Naive thymus-derived CD4-positive, alpha-beta T cell (primary cell): ENCODE results near the gene EDNRB. TPM values are rescaled to one million over a fixed set of nuclear protein-coding genes. Genes with fewer than 3 reads are reported as not detected.

Experiments
- ATAC-seq: fragments of 150-1000 bp; cut with Tn5 transposase; 2 replicates; pipeline ENCODE4 v1.10.0; 2021; ENCODE audit warnings: mild to moderate bottlenecking, moderate library complexity
- CTCF ChIA-PET: fragments of 350-600 bp; sonication (Branson Sonifier 250); formaldehyde crosslinking; loops from one replicate; lab custom pipeline; 2021; ENCODE audit warnings: antibody characterized with exemption; lab: Charles Lee
- POLR2A ChIA-PET: fragments of 350-600 bp; sonication (Branson Sonifier 250); formaldehyde crosslinking; loops from one replicate; lab custom pipeline; 2021; ENCODE audit warnings: antibody characterized with exemption, inconsistent platforms; lab: Charles Lee
- DNase-seq, 9 donors: peaks; one replicate each; pipeline versions ENCODE4 v3.0.0 to v3.0.0-alpha.2; 2020 to 2022; ENCODE audit warnings: mixed read lengths in 1 of 9
- H3K27ac ChIP-seq: one replicate; pipeline ENCODE4 v1.7.0; 2013; ENCODE audit warnings: mild to moderate bottlenecking, low read depth, low read length, moderate library complexity
- H3K27me3 ChIP-seq, 2 donors: one replicate each; pipeline ENCODE4 v1.7.0; 2013; ENCODE audit warnings: low read length in 2 of 2, mild to moderate bottlenecking in 2 of 2, moderate library complexity in 2 of 2; ENCODE audit not compliant: control insufficient read depth in 2 of 2, insufficient read depth in 2 of 2
- H3K36me3 ChIP-seq, 3 experiments: 1 replicate in 2 of 3; 2 replicates in 1 of 3; pipeline ENCODE4 v1.7.0; 2013; ENCODE audit warnings: low read length in 3 of 3, mild to moderate bottlenecking in 3 of 3, moderate library complexity in 1 of 3; ENCODE audit not compliant: insufficient read depth in 3 of 3, control insufficient read depth in 2 of 3
- H3K4me1 ChIP-seq, 2 donors: one replicate each; pipeline ENCODE4 v1.7.0; 2013; ENCODE audit warnings: low read length in 2 of 2, mild to moderate bottlenecking in 2 of 2, moderate library complexity in 1 of 2; ENCODE audit not compliant: control insufficient read depth in 2 of 2, insufficient read depth in 2 of 2
- H3K4me3 ChIP-seq: 2 replicates; pipeline ENCODE4 v1.7.0; 2013; ENCODE audit warnings: mild to moderate bottlenecking, low read length
- H3K9me3 ChIP-seq, 3 experiments: 1 replicate in 2 of 3; 2 replicates in 1 of 3; pipeline ENCODE4 v1.7.0; 2013; ENCODE audit warnings: low read length in 3 of 3; ENCODE audit not compliant: control insufficient read depth in 2 of 3
- H3K27ac Mint-ChIP-seq, 9 donors: one replicate each; pipeline ENCODE4 v1.8.0; 2020 to 2022; ENCODE audit warnings: mixed read lengths in 9 of 9, mild to moderate bottlenecking in 8 of 9, moderate library complexity in 5 of 9, inconsistent platforms in 2 of 9
- H3K27me3 Mint-ChIP-seq, 5 donors: one replicate each; pipeline ENCODE4 v1.8.0; 2021 to 2022; ENCODE audit warnings: mixed read lengths in 5 of 5, mild to moderate bottlenecking in 1 of 5
- H3K36me3 Mint-ChIP-seq, 5 donors: one replicate each; pipeline ENCODE4 v1.8.0; 2020 to 2022; ENCODE audit warnings: mixed read lengths in 5 of 5, mild to moderate bottlenecking in 3 of 5, inconsistent platforms in 1 of 5
- H3K4me1 Mint-ChIP-seq, 7 donors: one replicate each; pipeline ENCODE4 v1.8.0; 2020 to 2022; ENCODE audit warnings: mixed read lengths in 7 of 7, mild to moderate bottlenecking in 3 of 7, inconsistent platforms in 1 of 7
- H3K4me3 Mint-ChIP-seq, 10 donors: one replicate each; pipeline ENCODE4 v1.8.0; 2020 to 2022; ENCODE audit warnings: mild to moderate bottlenecking in 10 of 10, mixed read lengths in 10 of 10, moderate library complexity in 6 of 10, inconsistent platforms in 2 of 10
- H3K9me3 Mint-ChIP-seq, 11 donors: one replicate each; pipeline ENCODE4 v1.8.0; 2020 to 2022; ENCODE audit warnings: mixed read lengths in 11 of 11, mild to moderate bottlenecking in 4 of 11, inconsistent platforms in 1 of 11, moderate library complexity in 1 of 11
- intact Hi-C, 2 donors: fragments of 100-400 bp; cut with micrococcal nuclease; formaldehyde crosslinking; loops; one replicate each; pipeline ENCODE4 v1.15.1; 2023
- polyA plus RNA-seq, 2 donors: library from polyadenylated mRNA; unstranded; fragments of 300-500 nt; fragmentation: Illumina TruSeq; gene quantifications; one replicate each; pipeline ENCODE4 v1.2.3, GENCODE V29; 2021
- total RNA-seq, 6 experiments: library from RNA in 5 of 6; stranded (reverse) in 5 of 6; gene quantifications; 1 replicate in 5 of 6; 2 replicates in 1 of 6; pipeline ENCODE4 v1.2.3 and lab custom pipeline; 2021 to 2026

EDNRB gene
- total and polyA plus RNA-seq, 7 experiments from 2014 or later: 0.32 TPM; not detected in 6

- Histone ChIP-seq H3K27ac (no peak overlapping the region), H3K36me3 (no peaks in the 10 kb centered on the region), H3K4me1 (no peaks in the 10 kb centered on the region), H3K27me3 (no peaks in the 10 kb centered on the region), H3K9me3 (no peaks in the 10 kb centered on the region), H3K4me3 (no peak overlapping the region)
- Mint-ChIP-seq H3K27me3 (peaks cover 6 to 26% (median 10%) of the 10 kb centered on the region in 5 donors), H3K4me1 (peaks cover 0 to 1% (median 0%) of the 10 kb centered on the region in 7 donors), H3K9me3 (peaks cover 0 to 3% (median 0%) of the 10 kb centered on the region in 11 donors), H3K4me3 (no peak overlapping the region), H3K27ac (no peak overlapping the region), H3K36me3 (no peaks in the 10 kb centered on the region)
- intact Hi-C loops: no loop called here
- DNase-seq (no peak), ATAC-seq (no peak)
- CTCF ChIA-PET: no interaction called here
- POLR2A ChIA-PET: no interaction called here
Measured at GRCh38 chr13:77892491-77892890, 26.1 kb downstream of the EDNRB start.

GRCh38 chr13:77891486-77891885, 27.1 kb downstream of the EDNRB start:
- intact Hi-C loops: no loop called here
- Histone ChIP-seq H3K27me3 (no peaks in the 10 kb centered on the region), H3K9me3 (no peaks in the 10 kb centered on the region), H3K4me1 (no peaks in the 10 kb centered on the region), H3K4me3 (no peak overlapping the region), H3K36me3 (no peaks in the 10 kb centered on the region), H3K27ac (no peak overlapping the region)
- peaks cover 5 to 26% (median 10%) of the 10 kb centered on the region in 5 donors for H3K27me3 Mint-ChIP-seq
- ChIA-PET CTCF (no interaction called here), POLR2A (no interaction called here)
- H3K9me3 Mint-ChIP-seq: peaks cover 0 to 5% (median 0%) of the 10 kb centered on the region in 11 donors
- H3K4me1 Mint-ChIP-seq: peaks cover 0 to 1% (median 0%) of the 10 kb centered on the region in 7 donors
- no peak overlapping the region for H3K4me3 Mint-ChIP-seq
- no peak for DNase-seq
- no peak for ATAC-seq
- no peak overlapping the region for H3K27ac Mint-ChIP-seq
- no peaks in the 10 kb centered on the region for H3K36me3 Mint-ChIP-seq

GRCh38 chr13:77891041-77891440, 27.6 kb downstream of the EDNRB start:
- no peaks in the 10 kb centered on the region for H3K36me3 ChIP-seq
- Mint-ChIP-seq H3K9me3 (peaks cover 0 to 5% (median 0%) of the 10 kb centered on the region in 11 donors), H3K36me3 (no peaks in the 10 kb centered on the region), H3K4me3 (no peak overlapping the region), H3K4me1 (peaks cover 0 to 1% (median 0%) of the 10 kb centered on the region in 7 donors), H3K27me3 (peaks cover 5 to 31% (median 10%) of the 10 kb centered on the region in 5 donors), H3K27ac (no peak overlapping the region)
- no peaks in the 10 kb centered on the region for H3K27me3 ChIP-seq
- intact Hi-C loops: no loop called here
- no peak overlapping the region for H3K27ac ChIP-seq
- no peak overlapping the region for H3K4me3 ChIP-seq
- no peaks in the 10 kb centered on the region for H3K9me3 ChIP-seq
- CTCF ChIA-PET: no interaction called here
- DNase-seq (no peak), ATAC-seq (no peak)
- POLR2A ChIA-PET: no interaction called here
- no peaks in the 10 kb centered on the region for H3K4me1 ChIP-seq

GRCh38 chr13:77883328-77883727, 35.3 kb downstream of the EDNRB start:
- Mint-ChIP-seq H3K4me3 (no peak overlapping the region), H3K36me3 (no peaks in the 10 kb centered on the region), H3K4me1 (no peaks in the 10 kb centered on the region), H3K27me3 (peaks cover 0 to 17% (median 4%) of the 10 kb centered on the region in 5 donors), H3K9me3 (peaks cover 0 to 4% (median 0%) of the 10 kb centered on the region in 11 donors), H3K27ac (no peak overlapping the region)
- POLR2A ChIA-PET: no interaction called here
- intact Hi-C loops: no loop called here
- DNase-seq: no peak
- H3K27me3 ChIP-seq: no peaks in the 10 kb centered on the region
- no peaks in the 10 kb centered on the region for H3K9me3 ChIP-seq
- no peaks in the 10 kb centered on the region for H3K36me3 ChIP-seq
- CTCF ChIA-PET: no interaction called here
- no peak overlapping the region for H3K4me3 ChIP-seq
- H3K27ac ChIP-seq: no peak overlapping the region
- ATAC-seq: no peak
- no peaks in the 10 kb centered on the region for H3K4me1 ChIP-seq

- Histone ChIP-seq H3K9me3 (no peaks in the 10 kb centered on the region), H3K27ac (no peak overlapping the region), H3K4me1 (no peaks in the 10 kb centered on the region), H3K4me3 (no peak overlapping the region), H3K27me3 (no peaks in the 10 kb centered on the region), H3K36me3 (no peaks in the 10 kb centered on the region)
- intact Hi-C loops: no loop called here
- no peak for DNase-seq
- ChIA-PET CTCF (no interaction called here), POLR2A (no interaction called here)
- H3K27me3 Mint-ChIP-seq: peaks cover 0 to 14% (median 4%) of the 10 kb centered on the region in 5 donors
- no peak overlapping the region for H3K27ac Mint-ChIP-seq
- H3K36me3 Mint-ChIP-seq: no peaks in the 10 kb centered on the region
- H3K9me3 Mint-ChIP-seq: peaks cover 0 to 2% (median 0%) of the 10 kb centered on the region in 11 donors
- no peaks in the 10 kb centered on the region for H3K4me1 Mint-ChIP-seq
- ATAC-seq: no peak
- H3K4me3 Mint-ChIP-seq: no peak overlapping the region
Measured at GRCh38 chr13:77878190-77878589, 40.4 kb downstream of the EDNRB start.

- H3K27ac Mint-ChIP-seq: no peak overlapping the region
- no peak overlapping the region for H3K4me3 Mint-ChIP-seq
- no peaks in the 10 kb centered on the region for H3K36me3 ChIP-seq
- ChIA-PET CTCF (no interaction called here), POLR2A (no interaction called here)
- no peaks in the 10 kb centered on the region for H3K27me3 ChIP-seq
- H3K27ac ChIP-seq: no peak overlapping the region
- H3K36me3 Mint-ChIP-seq: no peaks in the 10 kb centered on the region
- ATAC-seq (no peak), DNase-seq (no peak)
- H3K9me3 ChIP-seq: no peaks in the 10 kb centered on the region
- no peaks in the 10 kb centered on the region for H3K4me1 ChIP-seq
- intact Hi-C loops: no loop called here
- H3K9me3 Mint-ChIP-seq: peaks cover 0 to 3% (median 0%) of the 10 kb centered on the region in 11 donors
- peaks cover 0 to 17% (median 4%) of the 10 kb centered on the region in 5 donors for H3K27me3 Mint-ChIP-seq
- no peaks in the 10 kb centered on the region for H3K4me1 Mint-ChIP-seq
- no peak overlapping the region for H3K4me3 ChIP-seq
Measured at GRCh38 chr13:77876176-77876575, 42.5 kb downstream of the EDNRB start.

- Histone ChIP-seq H3K36me3 (no peaks in the 10 kb centered on the region), H3K4me1 (no peaks in the 10 kb centered on the region), H3K4me3 (no peak overlapping the region), H3K27ac (no peak overlapping the region), H3K27me3 (no peaks in the 10 kb centered on the region), H3K9me3 (no peaks in the 10 kb centered on the region)
- Mint-ChIP-seq H3K27me3 (peaks cover 0 to 17% (median 4%) of the 10 kb centered on the region in 5 donors), H3K9me3 (peaks cover 0 to 7% (median 0%) of the 10 kb centered on the region in 11 donors), H3K27ac (no peak overlapping the region), H3K4me1 (no peaks in the 10 kb centered on the region), H3K36me3 (no peaks in the 10 kb centered on the region), H3K4me3 (no peak overlapping the region)
- POLR2A ChIA-PET: no interaction called here
- CTCF ChIA-PET: no interaction called here
- ATAC-seq (no peak), DNase-seq (no peak)
- intact Hi-C loops: no loop called here
Measured at GRCh38 chr13:77874406-77874805, 44.2 kb downstream of the EDNRB start.
